HT-29 (cell line): Measurements from ENCODE around the gene KRTAP19-3. TPM values are rescaled to one million over a fixed set of nuclear protein-coding genes. Genes with fewer than 3 reads are reported as not detected.

Source experiments
- DNase-seq: peaks from one replicate; pipeline ENCODE4 v3.0.0-alpha.2; 2015; ENCODE audit warnings: low spot score
- total RNA-seq: library from RNA; depleted of rRNA; stranded (reverse); fragments of >200 nt; shearing (Covaris generic); gene quantifications from 2 replicates; pipeline ENCODE4 v1.2.3, GENCODE V29; 2014; rRNA removed

The KRTAP19-3 gene
- not detected in 2 replicates for total RNA-seq

DNA sequence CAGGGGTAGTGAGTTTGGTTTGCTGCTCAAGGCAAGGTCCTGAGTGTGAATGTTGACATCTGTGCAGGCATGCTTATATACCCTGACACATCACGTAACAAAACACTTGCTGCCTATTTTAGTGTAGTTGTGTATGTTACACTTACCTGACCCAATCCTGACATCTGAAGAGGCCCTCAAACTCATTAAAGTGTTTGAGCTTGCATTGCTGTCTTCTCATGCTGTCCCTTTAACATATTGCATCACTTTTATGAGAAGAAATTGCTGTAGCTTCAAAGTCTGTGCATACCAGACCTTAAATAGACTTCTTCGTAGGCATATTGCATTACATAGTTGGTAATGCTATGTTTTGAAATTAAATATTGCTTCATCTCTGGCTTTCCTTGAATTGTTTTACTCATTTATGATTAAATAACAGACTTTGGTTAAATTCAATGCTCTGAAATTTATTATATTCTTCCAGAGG is at the start of gene KRTAP19-3:
Gene KRTAP19-3 (minus strand): TSS at position 51 of the 466 bp plus-strand sequence. CDS start 56 bp downstream, outside the sequence.
- DNase-seq, result no peak

DNA sequence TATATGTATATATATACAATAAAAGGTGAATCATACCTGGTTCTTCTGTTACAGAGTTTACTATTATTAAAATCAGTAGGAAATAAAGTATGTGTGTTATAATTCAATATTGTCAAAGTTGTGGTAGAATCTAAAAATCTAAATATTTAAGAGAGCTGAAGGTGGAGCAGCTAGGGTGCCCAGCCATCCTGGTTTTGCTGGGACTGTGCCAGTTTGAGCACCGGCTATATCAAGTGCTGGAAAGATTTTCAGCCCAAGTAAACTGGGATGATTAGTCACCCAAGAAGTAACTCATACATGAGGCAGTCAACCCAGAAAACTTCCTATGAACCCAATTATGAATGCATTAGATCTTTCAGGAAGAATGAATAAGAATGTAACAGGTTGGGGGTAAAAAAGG is 27.1 kb upstream of the KRTAP19-3 start:
- no peak for DNase-seq

DNA sequence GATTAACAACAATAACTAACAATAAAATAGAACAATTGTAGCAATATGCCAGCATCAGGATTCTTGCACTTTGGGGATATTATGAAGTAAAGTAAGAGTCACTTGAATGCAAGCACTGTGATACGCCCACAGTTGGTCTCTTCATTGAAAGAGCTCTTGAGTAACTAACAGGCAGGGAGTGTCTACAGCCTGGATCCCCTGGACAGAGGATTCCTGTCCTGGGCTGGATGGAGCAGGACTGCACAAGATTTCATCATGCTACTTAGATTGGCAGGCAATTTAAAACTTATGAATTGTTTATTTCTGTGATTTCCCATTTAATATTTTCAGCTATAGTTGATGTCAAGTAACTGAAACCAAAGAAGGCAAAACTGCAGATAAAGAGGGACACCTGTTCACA is 23.9 kb upstream of the KRTAP19-3 start:
- DNase-seq, result no peak

DNA sequence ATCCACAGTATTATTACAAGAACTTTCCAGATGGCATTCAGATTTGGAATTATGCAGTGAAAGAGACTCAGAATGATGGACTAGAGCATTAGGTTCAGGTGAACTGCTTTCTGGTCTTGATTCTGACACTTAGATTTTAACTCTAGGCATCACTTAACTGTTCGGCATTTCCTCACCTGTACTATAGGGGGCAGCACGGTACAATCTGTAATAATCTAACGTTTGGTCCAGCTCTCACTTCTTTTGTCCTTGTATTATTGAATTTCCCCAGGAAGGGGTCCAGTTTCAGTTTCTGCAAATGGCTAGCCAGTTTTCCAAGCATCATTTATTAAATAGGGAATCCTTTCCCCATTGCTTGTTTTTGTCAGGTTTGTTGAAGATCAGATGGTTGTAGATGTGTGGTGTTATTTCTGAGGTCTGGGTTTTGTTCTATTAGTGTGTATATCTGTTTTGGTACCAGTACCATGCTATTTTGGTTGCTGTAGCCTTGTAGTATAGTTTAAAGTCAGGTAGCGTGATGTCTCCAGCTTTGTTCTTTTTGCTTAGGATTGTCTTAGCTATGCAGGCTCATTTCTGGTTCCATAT is 13.9 kb upstream of the KRTAP19-3 start:
- DNase-seq, result peak; percentile 23

DNA sequence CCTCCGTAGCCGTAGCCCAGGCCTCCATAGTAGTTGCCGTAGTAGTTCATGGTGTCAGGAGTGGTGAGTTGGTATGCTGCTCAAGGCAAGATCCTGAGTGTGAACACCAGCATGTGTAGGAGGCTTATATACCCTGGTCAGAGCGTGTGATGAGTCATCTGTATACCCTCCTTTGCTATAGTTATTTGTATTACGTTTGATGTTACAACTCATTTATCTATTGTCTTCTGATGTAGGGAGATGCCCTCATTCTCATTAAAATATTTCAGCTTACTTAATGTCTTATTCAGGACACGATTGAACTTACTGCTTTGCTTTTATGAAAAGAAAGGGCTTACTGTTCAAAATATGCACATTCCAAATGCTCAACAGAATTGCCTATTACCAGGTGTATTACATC is 10.2 kb upstream of the KRTAP19-3 start, which contains the start of gene KRTAP19-5:
Gene KRTAP19-5 (minus strand): TSS at position 101 of the 400 bp plus-strand sequence. CDS start 51 bp downstream, at position 50.
- DNase-seq, result no peak

DNA sequence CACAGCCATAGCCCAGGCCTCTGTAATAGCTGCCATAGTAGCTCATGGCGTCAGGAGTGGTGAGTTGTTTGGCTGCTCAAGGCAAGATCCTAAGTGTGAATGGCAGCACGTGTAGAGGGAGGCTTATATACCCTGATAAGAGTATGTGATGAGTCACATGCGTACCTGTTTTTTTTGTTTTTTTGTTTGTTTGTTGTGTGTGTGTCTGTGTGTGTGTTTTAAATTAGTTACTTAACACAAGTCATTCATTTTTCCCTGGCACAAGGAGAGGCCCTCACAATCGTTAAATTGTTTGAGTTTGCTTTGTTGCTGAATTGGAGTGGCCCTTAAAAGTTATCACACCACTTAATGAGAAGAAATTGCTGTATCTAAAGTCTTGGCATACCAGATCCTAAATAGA is 5.3 kb upstream of the KRTAP19-3 start, which contains the start of gene KRTAP19-4:
Gene KRTAP19-4 (minus strand): TSS at position 101 of the 400 bp plus-strand sequence. CDS start 55 bp downstream, at position 46.
- no peak for DNase-seq

DNA sequence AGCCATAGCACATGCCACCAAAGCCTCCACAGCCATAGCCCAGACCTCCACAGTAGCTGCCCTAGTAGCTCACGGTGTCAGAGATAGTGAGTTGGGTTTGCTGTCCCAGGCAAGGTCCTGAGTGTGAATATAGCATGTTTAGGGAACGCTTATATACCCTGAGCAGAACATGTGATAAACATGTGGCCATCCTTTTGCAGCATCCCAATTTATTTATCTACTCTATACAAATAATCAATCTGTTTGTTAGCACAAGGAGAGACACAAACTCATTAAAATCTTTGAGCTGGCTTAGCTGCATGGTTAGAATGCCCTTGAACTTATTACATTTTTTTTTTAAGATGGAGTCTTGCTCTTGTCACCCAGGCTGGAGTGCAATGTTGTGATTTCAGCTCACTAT is 4.5 kb downstream of the KRTAP19-3 start, which contains the start of gene KRTAP19-2:
Gene KRTAP19-2 (minus strand): TSS at position 101 of the 400 bp plus-strand sequence. CDS start 88 bp downstream, at position 13.
- DNase-seq, result no peak

DNA sequence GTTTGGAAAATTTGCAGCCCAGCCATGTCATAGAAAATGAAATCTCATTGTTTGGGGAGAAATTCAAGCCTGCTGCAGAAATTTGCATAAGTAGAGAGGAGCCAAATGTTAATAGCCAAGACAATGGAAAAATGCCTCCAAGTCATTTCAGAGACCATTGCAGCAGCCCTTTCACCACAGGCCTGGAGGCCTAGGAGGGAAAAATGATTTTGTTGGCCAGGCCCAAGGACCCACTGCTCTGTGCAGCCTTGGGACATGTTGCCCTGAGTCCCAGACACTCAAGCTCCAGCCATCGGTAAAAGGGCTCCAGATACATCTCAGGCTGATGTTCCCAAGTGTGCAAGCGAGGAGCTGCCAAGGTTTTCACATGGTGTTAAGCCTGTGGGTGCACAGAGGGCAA is 5.6 kb downstream of the KRTAP19-3 start:
- DNase-seq, result no peak

DNA sequence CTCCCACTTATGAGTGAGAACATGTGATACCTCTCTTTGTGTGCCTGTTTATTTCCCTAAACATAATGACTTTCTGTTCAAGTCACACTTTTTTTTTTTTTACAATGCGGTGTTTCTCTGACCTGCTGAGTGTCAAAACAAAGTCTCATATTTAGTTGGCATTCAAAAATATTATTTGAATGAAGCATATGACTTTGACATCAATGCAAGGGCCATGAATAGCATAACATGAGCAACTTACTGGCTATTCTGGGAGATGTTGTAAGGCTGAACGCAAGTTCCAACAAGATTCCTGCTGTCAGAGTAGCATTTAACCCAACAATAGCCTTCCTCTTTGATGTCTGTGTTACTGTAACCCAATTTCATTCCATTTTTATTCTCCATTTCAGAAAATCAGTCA is 9.7 kb downstream of the KRTAP19-3 start:
- no peak for DNase-seq

DNA sequence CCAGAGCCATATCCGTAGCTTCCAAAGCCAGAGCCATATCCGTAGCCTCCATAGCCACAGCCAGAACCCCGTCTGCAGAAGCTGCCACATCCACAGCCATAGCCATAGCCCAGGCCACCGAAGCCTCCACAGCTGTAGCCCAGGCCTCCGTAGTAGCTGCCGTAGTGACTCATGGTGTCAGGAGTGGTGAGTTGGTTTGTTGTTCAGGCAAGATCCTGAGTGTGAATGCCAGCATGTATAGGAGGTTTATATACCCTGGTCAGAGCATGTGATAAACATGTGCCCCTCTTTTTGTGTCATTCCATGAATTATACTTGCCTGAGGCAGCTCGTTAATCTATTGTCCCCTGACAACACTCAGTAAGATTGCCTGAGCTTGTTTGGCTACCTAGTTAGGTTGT is 11.7 kb downstream of the KRTAP19-3 start, which contains the start of gene KRTAP19-1:
Gene KRTAP19-1 (minus strand): TSS at position 223 of the 400 bp plus-strand sequence. CDS start 50 bp downstream, at position 173.
- no peak for DNase-seq

DNA sequence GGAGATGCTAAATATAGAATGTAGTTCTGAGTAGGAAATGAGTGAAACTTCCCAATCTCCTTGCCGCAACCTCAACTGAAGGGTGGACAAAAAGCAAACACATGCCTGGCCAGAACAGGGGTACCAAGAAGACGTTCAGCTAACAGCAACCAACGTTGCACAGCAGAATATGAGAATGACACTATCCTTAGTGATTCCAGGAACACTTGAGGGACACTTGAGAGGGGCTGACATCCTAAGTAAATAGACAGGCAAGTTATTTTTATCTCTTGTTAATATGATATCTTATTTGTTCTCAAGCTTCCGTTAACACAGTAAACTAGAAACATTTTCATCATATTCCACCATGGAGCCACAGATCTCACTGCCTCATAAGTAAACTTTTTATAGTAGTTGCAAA is 12.6 kb downstream of the KRTAP19-3 start:
- no peak for DNase-seq

DNA sequence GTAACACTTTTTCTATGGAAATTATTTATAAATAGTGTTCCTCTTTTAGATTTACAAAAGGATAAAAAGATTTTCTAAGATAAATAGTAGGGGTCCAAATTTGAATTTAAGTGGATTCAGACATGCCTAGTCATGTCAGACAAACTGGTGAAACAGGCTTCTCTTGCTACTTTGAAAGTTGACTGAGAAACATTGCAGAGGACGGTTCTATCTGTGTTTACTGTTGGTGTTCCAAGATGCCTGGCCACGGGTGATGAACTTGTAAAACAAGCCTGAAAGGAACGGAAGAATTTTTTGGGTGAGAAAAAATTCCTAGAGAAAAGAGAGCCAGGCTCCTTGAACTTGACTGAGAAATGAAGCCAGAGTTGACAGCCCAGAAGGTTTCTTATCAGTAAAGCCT is 13.8 kb downstream of the KRTAP19-3 start:
- no peak for DNase-seq

DNA sequence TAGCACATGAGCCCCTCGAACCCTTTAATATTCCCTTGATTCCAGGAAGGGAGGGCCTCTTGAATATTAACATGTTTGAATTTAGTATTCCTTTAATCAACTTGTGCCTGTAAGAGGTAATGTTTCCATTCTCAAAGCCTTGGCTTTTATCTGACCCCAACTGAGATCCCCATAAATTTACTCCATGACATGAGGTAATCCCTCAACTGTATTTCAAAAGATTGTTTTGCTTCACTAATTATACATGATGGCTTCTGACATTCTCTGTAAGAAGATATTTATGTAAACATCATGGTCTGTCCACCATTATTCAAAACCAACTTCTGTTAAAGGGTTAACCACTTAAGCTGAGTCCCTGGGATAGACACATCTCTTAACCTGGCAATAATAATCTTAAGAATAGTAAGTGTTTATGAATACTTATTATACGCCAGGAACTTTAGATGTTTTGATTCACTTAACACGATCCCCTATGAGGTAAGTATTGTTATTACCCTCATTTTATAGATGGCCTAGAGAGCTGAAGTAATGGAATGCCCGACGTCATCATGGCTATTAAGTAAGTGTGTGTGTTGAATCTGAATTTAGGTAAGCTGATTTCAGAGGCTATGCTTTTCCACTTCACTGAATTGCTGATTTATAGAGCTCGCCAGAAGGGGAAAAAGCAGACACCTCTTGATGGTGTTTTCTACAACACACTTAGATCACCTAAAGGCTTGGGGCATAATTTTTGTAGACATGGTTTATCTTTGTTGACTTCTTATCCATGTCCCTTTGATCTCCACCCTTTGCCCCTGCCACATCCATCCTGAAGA is 22.7 kb downstream of the KRTAP19-3 start:
- DNase-seq, result no peak

DNA sequence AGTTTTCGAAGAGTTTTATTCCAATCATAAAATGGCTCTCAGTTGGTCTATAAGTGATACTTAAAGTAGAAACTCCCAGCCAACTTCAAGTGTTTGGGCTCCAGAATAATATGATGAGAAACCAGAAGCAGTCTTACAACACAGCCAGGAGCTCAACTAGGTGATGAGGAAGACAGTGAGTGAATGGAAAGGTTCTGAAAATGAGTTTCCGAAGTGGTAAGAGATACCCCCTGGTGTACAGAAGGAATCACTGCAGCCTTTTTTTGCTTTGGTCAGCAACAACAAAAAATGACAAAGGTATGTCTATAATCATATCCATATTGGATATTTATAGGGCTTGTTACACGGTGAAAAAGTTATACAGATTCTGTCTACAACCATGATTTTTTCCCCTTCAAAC is 28.1 kb downstream of the KRTAP19-3 start:
- DNase-seq, result peak; percentile 6

DNA sequence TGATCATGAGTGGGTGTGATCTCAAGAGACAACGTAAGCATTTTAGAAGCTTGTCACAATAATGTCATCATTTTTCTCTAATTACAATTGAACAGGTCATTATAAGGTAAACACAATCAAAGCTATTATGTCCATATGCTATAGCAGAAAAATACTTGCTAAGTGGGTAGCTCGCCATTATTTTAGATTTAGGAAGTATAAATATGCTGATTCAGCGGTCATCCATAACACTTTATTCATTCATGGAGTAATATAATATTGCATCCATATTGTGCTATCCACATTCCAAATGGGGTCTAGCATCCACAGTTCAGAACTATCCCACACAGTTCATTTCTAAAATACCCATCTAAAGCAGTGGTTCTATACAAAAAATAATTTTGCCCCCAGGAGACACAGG is 43.3 kb downstream of the KRTAP19-3 start:
- no peak for DNase-seq

DNA sequence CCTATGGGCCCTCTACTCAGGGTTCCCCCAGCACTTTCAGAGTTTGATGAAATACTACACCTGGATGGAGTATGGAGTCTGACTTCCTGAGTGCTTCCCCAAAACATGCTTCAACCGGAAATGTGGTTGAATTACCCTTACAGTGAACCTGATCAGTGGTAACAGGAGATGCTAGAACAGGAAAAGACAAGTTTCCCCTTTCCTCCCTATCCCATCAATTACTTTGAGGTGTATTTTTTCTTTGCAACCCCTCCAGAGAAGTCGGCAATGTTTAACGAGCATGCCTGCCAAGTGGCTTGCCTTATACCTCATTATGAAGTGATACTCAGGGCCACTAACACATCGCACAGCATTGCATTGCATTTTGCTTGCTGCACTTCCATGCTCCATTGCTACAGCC is 44.8 kb downstream of the KRTAP19-3 start:
- DNase-seq, result no peak

DNA sequence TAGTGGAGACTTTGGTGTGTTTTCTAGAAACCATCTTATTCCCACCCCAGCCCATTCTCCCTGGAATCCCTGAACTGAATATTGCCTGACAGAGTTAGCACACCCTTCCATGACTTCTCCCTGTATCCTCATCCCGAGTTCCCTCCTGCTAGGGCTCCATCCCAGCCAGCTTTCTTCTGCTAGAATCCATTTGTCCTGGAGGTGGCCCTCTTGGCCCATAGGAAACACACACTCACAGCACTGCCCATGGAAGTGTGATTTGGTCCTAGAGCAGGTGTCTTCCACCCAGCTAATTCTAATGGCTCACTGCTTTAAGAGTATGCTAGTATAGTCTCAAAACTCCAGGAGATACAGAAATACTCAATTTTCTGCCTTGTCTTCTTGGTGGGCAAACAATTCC is 47.6 kb downstream of the KRTAP19-3 start:
- DNase-seq, result no peak

DNA sequence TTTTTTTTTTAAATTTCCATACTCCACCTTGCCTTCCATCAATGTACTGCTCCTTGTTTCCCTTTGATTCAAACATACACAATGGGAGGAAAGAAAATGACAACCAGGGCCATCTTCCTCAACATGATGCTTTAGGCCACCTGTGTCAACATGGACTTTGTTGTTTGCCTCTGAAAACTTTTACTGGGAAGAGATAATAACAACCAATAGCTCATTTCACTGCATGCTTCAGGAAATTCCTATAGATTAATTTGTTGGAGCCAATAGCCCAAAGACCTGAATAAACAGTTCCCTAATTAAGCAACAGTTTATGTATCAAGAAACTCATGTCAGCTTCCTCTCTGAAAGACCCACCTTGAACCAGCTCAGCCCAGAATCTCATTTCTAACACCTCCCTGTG is 48.6 kb downstream of the KRTAP19-3 start:
- no peak for DNase-seq
